ENCODE data around the gene EYA2.

- TF ChIP-seq CTCF (IDR thresholded peaks at IDR 0.05; ENCODE audit: poor library complexity) = no peak
- no peak for TF ChIP-seq EZH2phosphoT487 (IDR thresholded peaks at IDR 0.05; ENCODE audit: low read depth, severe bottlenecking, unreplicated experiment)
Observed at GRCh38 chr20:46903256-46903655, 8.6 kb downstream of the EYA2 start.

Data from hepatocyte (in vitro differentiated cells).